Spinal cord (tissue), 10 donors: ENCODE results near the gene RICTOR. TPM values are rescaled to one million over a fixed set of nuclear protein-coding genes. Genes with fewer than 3 reads are reported as not detected.

Experiments
- DNase-seq, 6 donors: peaks; one replicate each; pipeline versions ENCODE4 v3.0.0 to v3.0.0-alpha.2; 2013 to 2015; ENCODE audit warnings: low spot score in 6 of 6, low read depth in 4 of 6
- H3K27ac ChIP-seq: one replicate; pipeline ENCODE4 v1.5.1; 2013; ENCODE audit warnings: low read depth, low read length, control low read depth
- H3K27me3 ChIP-seq: one replicate; pipeline ENCODE4 v1.6.1; 2013; ENCODE audit warnings: low read length; ENCODE audit not compliant: control insufficient read depth, insufficient read depth
- H3K36me3 ChIP-seq: one replicate; pipeline ENCODE4 v1.6.1; 2013; ENCODE audit warnings: low read length; ENCODE audit not compliant: control insufficient read depth, insufficient read depth
- H3K4me1 ChIP-seq: one replicate; pipeline ENCODE4 v1.6.1; 2013; ENCODE audit warnings: low read length; ENCODE audit not compliant: control insufficient read depth, insufficient read depth
- H3K4me3 ChIP-seq: one replicate; pipeline ENCODE4 v1.5.1; 2013; ENCODE audit warnings: low read depth, low read length, control low read depth
- H3K9me3 ChIP-seq: one replicate; pipeline ENCODE4 v1.6.1; 2013; ENCODE audit warnings: low read length; ENCODE audit not compliant: control insufficient read depth, insufficient read depth
- WGBS: methylation state at CpG from one replicate; pipeline ENCODE4 v1.1.5; 2013; ENCODE audit warnings: missing lambda C conversion rate; ENCODE audit not compliant: insufficient coverage; 5-methylcytosine and 5-hydroxymethylcytosine counted together
- polyA plus RNA-seq, 2 donors: library from polyadenylated mRNA; unstranded; fragments of 120-200 nt; gene quantifications; one replicate each; pipeline ENCODE4 v1.2.1, GENCODE V29; 2013; ENCODE audit not compliant: insufficient read length in 2 of 2
- total RNA-seq, 2 donors: library from RNA; depleted of rRNA in 1 of 2; stranded (reverse); fragments of 120-200 nt in 1 of 2; fragments of >200 nt in 1 of 2; gene quantifications; one replicate each; pipeline versions ENCODE4 v1.2.3 to v1.2.4, GENCODE V29; 2013 to 2014
- donor health status: healthy.

RICTOR gene
- total and polyA plus RNA-seq, 4 donors: 17.9 to 100 (median 34.2) TPM

- Histone ChIP-seq H3K4me3 (no peak overlapping the region), H3K9me3 (no peaks in the 10 kb centered on the region), H3K27me3 (no peaks in the 10 kb centered on the region), H3K27ac (no peak overlapping the region), H3K4me1 (no peaks in the 10 kb centered on the region), H3K36me3 (no peaks in the 10 kb centered on the region)
- WGBS: no CpG with 5 or more reads among the region's 3 CpGs
- DNase-seq: no peak
These were observed 42.4 kb upstream of the RICTOR start for GRCh38 chr5:39116344-39117170.

DNA sequence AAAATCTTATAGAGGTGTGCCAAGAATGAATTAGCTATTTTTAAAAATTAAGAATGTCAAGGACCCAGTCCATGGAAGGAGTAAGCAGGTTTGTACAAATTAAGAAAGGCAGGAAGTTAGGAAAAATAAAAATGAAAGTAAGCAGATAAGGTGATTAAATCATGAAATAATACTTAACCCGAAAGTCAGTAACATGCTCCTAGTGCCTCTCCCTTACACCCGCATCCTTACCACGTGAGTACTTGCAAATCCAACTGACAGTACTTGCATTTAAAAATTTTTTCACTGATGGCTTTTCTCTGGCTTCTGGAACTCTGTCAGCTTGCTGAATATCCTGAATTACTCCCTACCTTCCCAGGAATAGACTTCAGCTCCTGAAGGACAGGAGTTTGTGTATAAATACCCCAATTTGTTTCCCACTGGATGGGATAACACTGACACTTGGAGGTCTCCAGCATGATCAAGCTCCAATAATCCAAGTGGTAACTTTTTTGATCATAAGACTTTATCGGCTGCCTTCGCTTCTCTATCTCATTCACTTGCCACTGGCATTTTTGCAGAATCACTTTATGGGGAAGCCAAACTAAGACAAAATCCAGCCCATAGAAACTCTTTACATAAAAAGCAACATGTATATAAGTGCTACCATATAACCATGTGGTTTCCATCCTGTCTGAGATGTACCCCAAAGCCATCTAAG lies 41.6 kb upstream of the RICTOR start:
- H3K27me3 ChIP-seq: no peaks in the 10 kb centered on the region
- H3K36me3 ChIP-seq: no peaks in the 10 kb centered on the region
- no peak overlapping the region for H3K27ac ChIP-seq
- 100% methylated on average over 3 of the region's 5 CpGs for WGBS
- H3K4me1 ChIP-seq: no peaks in the 10 kb centered on the region
- no peaks in the 10 kb centered on the region for H3K9me3 ChIP-seq
- DNase-seq: no peak
- no peak overlapping the region for H3K4me3 ChIP-seq

DNA sequence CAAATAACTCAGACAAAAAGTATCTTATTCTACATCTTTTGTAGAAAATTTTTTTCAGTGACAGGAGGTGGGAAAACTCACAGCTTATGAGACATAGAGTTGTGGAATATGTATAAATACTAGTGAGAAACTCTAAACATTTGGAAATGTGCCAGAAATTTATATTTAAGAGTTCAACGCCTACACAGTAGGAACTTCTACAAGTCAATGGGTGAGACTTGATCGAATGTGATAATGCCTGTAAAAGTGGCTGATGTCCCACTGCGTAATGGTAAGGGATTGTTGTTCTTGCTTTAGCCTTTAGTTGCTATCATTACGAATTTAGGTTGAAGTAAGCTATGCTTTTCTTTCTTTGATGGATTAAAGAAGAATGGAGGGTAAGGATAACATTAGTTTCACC lies 40.0 kb upstream of the RICTOR start:
- Histone ChIP-seq H3K9me3 (no peaks in the 10 kb centered on the region), H3K27me3 (no peaks in the 10 kb centered on the region), H3K36me3 (no peaks in the 10 kb centered on the region), H3K27ac (no peak overlapping the region), H3K4me1 (no peaks in the 10 kb centered on the region), H3K4me3 (no peak overlapping the region)
- WGBS: 61% methylated on average over 3 of the region's 4 CpGs
- no peak for DNase-seq

DNA sequence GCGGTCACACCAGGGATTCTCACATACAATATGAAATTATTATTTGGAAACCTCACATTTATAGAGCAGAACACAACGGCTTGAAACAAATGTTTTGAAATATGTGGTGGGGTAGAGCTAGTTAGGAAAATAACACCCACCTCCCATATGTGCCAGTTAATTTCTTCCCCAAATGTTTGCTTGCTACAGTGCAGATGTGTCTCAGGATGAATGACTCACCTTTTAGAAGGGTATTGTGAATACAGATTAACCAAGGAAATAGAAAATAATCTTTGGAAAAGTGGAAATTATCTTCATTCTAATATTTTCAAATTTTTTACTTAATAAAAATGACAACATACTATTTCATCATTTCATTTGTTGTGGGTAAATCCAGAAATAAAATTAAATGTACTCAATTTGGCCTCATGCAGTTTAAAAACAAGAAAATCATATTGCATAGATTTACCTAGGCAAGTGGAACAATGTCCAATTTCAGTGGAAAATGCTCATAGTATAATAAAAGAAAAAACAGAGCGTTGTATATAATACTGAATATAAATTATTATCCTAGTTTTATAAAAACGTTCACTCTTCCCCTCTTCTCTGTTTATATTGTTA lies 39.3 kb upstream of the RICTOR start:
- H3K4me1 ChIP-seq: no peaks in the 10 kb centered on the region
- no peak overlapping the region for H3K27ac ChIP-seq
- H3K4me3 ChIP-seq: no peak overlapping the region
- H3K27me3 ChIP-seq: no peaks in the 10 kb centered on the region
- no CpG with 5 or more reads among the region's 4 CpGs for WGBS
- no peaks in the 10 kb centered on the region for H3K36me3 ChIP-seq
- DNase-seq: no peak
- no peaks in the 10 kb centered on the region for H3K9me3 ChIP-seq

- Histone ChIP-seq H3K27me3 (no peaks in the 10 kb centered on the region), H3K36me3 (no peaks in the 10 kb centered on the region), H3K4me3 (no peak overlapping the region), H3K9me3 (no peaks in the 10 kb centered on the region), H3K27ac (no peak overlapping the region), H3K4me1 (no peaks in the 10 kb centered on the region)
- peak in 2 of 6 donors; percentile 33 to 81 for DNase-seq
- no CpG with 5 or more reads among the region's 2 CpGs for WGBS
These were observed 35.4 kb upstream of the RICTOR start for GRCh38 chr5:39109606-39110005.

DNA sequence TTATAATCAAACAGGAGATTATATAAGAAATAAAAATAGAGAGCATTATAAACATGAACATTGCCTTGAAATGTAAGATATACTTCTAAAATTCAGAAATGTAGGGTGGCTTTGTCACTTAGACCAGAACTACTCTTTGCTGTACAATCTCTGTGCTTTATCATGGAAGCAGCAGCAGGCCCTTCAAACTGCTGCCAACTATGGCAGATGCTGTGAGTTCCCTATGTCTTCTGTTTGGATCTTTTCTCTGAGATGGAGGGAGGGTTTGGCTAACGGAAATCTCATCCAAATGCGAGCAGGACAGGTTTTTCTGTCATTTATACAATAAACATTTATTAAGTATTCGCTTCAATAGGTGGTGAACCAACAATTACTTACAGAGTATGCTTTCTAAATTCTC lies 34.8 kb upstream of the RICTOR start:
- Histone ChIP-seq H3K4me1 (no peaks in the 10 kb centered on the region), H3K36me3 (no peaks in the 10 kb centered on the region), H3K27me3 (no peaks in the 10 kb centered on the region), H3K4me3 (no peak overlapping the region), H3K27ac (no peak overlapping the region), H3K9me3 (no peaks in the 10 kb centered on the region)
- DNase-seq: peak in 2 of 6 donors; percentile 63 to 93
- WGBS: no CpG with 5 or more reads among the region's 3 CpGs

GRCh38 chr5:39107350-39107749 lies 33.2 kb upstream of the RICTOR start:
- no peaks in the 10 kb centered on the region for H3K9me3 ChIP-seq
- DNase-seq: no peak
- H3K27me3 ChIP-seq: no peaks in the 10 kb centered on the region
- H3K4me1 ChIP-seq: no peaks in the 10 kb centered on the region
- no peak overlapping the region for H3K4me3 ChIP-seq
- no peak overlapping the region for H3K27ac ChIP-seq
- no peaks in the 10 kb centered on the region for H3K36me3 ChIP-seq

- Histone ChIP-seq H3K27me3 (no peaks in the 10 kb centered on the region), H3K4me1 (no peaks in the 10 kb centered on the region), H3K36me3 (no peaks in the 10 kb centered on the region), H3K4me3 (no peak overlapping the region), H3K9me3 (no peaks in the 10 kb centered on the region), H3K27ac (no peak overlapping the region)
- no peak for DNase-seq
- no CpG with 5 or more reads among the region's 1 CpG for WGBS
These were observed 32.1 kb upstream of the RICTOR start for GRCh38 chr5:39106322-39106721.

DNA sequence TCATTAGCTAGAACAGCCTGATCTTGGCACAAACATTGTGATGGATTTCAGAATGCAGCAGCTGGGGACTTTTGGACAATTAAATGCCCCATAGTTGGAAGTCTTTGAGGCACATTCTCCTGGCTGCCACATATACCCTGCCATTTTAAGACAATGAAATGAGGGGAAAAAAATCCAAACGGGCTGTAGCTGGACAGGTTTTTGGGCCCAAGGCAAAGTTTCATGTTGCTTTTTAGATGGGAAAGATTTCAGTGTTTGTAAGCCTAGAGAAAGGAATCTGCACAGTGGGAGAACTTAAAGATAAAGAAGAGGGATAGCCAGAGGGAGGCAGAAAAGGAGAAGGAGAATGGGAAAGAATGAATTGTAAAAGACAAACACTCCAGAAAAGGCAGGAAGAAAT lies 30.0 kb upstream of the RICTOR start:
- no peaks in the 10 kb centered on the region for H3K9me3 ChIP-seq
- H3K4me3 ChIP-seq: no peak overlapping the region
- no peak overlapping the region for H3K27ac ChIP-seq
- no peaks in the 10 kb centered on the region for H3K27me3 ChIP-seq
- H3K4me1 ChIP-seq: no peaks in the 10 kb centered on the region
- DNase-seq: no peak
- no peaks in the 10 kb centered on the region for H3K36me3 ChIP-seq
- WGBS: 50% methylated on average over 1 of the region's 1 CpG
